ENCODE measurements around the gene AUTS2.

- TF ChIP-seq CTCF (conservative IDR thresholded peaks at IDR 0.05; ENCODE audit: low read depth, low read length) (no peak), EZH2 (IDR thresholded peaks at IDR 0.05; ENCODE audit: borderline replicate concordance, low read depth, low read length, poor library complexity, severe bottlenecking) (no peak)
Observed at GRCh38 chr7:70523989-70524351, 925.7 kb downstream of the AUTS2 start.

Data from A673 (cell line).